Inferior parietal cortex (tissue), 1 donor: ENCODE measurements around the gene TMEM182.

ENCODE experiments used
- DNase-seq: peaks from one replicate; pipeline ENCODE4 v3.0.0-alpha.2; 2016; ENCODE audit errors: extremely low spot score

TMEM182 gene

DNA sequence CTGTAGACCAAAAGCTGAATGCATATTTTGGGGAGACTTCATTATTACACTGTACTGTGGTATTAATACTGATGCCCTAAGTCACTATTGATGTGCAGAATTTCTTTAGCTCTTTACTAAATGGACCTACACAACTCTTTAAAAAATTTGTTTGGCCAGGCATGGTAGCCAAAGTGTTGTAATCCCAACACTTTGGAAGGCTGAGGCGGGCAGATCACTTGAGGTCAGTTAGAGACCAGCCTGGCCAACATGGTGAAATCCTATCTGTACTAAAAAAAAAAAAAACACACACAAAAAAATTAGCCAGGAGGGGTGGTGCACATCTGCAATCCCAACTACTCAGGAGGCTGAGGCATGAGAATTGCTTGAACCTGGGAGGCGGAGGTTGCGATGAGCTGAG is 6.4 kb downstream of the TMEM182 start:
- DNase-seq: no peak

DNA sequence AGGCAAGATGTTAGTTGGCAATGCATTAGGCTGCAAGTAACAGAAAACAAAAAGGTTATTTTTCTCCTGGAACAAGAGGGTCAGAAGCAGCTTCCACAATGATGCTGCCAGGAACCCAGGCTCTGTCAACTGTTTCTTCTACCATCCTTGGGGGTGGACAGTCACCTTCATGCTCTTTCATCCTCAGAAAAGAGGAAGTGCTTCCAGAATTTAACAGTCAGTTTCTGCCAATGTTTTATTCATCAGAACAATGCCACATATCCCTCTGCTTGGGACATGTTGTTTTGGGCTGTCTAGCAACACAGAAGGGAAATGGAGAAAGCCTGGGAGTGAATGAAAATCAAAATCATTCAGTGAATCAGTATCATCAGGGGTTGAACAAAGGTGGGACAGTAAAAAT is 7.1 kb downstream of the TMEM182 start:
- DNase-seq: no peak

GRCh38 chr2:102770506-102770905 is 8.7 kb downstream of the TMEM182 start:
- no peak for DNase-seq

GRCh38 chr2:102771114-102771513 is 9.3 kb downstream of the TMEM182 start:
- no peak for DNase-seq

GRCh38 chr2:102772659-102773058 is 10.8 kb downstream of the TMEM182 start:
- no peak for DNase-seq

GRCh38 chr2:102773149-102773705 is 11.4 kb downstream of the TMEM182 start:
- DNase-seq: no peak

DNA sequence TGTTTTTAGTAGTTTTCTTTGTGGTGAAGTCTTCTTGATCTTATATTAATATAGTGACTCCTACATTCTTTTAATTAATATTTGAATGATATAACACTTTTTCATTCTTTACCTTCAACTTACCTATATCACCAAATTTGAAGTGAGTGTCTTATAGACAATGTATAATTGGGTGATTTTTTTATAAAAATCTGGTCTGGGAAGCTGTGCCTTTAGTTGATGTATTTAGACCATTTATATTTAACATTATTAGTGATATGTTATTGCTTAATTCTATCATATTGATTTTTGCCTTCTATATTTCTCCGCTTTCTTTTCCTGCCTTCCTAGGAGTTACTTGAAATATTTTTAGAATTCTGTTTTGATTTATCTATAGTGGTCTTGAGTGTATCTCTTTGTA is 16.4 kb downstream of the TMEM182 start:
- DNase-seq: no peak

DNA sequence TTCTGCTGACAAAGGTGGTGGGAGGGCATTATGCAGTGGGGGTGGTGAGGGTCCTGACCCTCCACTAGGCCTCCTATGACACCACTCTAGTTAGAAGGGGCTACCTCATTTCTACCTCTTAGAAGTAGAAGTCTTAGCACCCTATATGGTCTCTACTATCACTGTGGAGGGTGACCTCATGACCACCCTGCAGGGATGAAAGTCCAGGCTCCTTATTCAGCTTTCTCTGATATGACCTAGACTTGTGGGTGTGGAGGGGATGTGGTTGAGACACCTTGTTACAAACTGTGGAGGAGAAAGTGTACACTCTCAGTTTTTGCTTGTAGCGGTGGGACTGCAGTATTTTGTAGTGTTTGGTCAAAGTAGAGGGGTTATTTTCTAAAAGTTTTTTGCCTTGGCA is 18.6 kb downstream of the TMEM182 start:
- DNase-seq: no peak

DNA sequence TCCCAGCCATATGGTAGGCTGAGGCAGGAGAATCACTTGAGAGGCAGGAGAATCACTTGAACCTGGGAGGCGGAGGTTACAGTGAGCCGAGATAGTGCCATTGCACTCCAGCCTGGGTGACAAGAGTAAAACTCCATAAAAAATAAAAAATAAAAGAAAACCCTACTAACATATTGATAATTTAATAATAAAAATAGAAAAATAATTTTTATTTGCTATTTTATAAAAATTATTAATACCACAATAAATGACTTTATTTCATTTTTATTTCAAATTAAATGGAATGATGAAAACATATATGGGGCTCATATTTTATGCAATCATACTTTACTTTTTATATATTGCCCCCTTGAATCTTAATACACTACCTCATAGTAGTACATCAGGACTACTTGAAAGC is 20.4 kb downstream of the TMEM182 start:
- DNase-seq: no peak

- DNase-seq: no peak
Observed at GRCh38 chr2:102782933-102783332, 21.1 kb downstream of the TMEM182 start.

- no peak for DNase-seq
Observed at GRCh38 chr2:102783506-102784183, 21.8 kb downstream of the TMEM182 start.

DNA sequence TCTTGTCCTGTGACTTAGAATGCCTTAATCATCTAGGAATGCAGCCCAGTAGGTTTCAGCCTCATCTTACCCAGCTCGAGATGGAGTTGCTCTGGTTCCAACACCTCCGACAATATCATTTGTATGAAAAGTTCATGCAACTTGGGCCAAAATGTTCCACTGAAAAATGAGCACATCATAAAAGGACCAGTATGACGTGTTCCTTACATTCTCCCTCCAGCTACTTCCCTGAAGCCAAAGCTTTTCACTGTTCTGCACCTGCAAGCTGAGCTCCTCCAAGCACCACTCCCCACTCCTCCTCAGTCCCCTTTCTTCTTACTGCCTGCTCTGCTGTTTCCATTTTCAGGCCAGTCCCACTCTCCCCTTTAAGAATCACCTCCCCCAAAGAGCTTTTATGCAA is 23.1 kb downstream of the TMEM182 start:
- DNase-seq: no peak

GRCh38 chr2:102788216-102788884 is 26.5 kb downstream of the TMEM182 start:
- no peak for DNase-seq

GRCh38 chr2:102788885-102789260 is 27.0 kb downstream of the TMEM182 start:
- peak; percentile 18 for DNase-seq

- DNase-seq: peak; percentile 6
Observed at GRCh38 chr2:102789349-102790090, 27.7 kb downstream of the TMEM182 start.

DNA sequence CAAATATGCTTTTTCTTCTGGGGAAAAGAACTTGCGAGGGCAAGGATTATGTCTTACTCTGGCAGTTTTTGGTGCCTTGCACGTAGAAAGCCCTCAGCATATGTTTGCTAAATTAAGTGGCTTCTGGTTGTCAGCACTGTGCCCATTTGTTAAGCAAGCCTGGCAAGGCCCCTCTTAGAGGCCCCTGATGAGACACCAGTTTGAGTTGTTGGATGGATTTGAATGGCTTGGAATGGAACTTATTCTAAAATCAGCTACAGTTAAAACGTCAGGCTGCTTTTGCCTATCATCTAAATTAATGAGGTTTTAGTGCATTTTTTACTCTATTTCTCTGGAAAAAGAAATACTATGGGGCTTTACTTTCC is 28.2 kb downstream of the TMEM182 start:
- DNase-seq: no peak

GRCh38 chr2:102792568-102793208 is 30.9 kb downstream of the TMEM182 start:
- no peak for DNase-seq

- no peak for DNase-seq
Observed at GRCh38 chr2:102795641-102796040, 33.8 kb downstream of the TMEM182 start.

- DNase-seq: no peak
Observed at GRCh38 chr2:102796337-102796736, 34.5 kb downstream of the TMEM182 start.

DNA sequence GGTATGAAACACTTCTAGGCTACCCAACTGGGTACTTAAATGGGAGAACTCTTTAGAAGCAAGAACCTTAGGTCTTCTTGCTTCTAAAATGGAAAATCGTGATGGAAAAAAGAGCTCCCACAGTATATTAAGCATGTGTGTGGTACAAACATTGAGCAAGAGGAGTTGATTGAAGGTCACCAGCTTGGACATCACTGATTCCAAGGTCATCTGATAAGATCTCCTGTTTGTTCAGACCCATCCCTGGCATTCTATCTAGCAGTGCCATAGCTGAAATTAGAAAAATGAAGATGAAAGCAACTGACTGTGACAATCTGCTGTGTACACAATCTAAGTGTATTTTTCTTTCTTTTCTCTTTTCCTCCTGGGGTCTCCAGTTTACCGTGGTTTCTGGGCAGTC is 35.7 kb downstream of the TMEM182 start:
- no peak for DNase-seq

GRCh38 chr2:102798181-102798580 is 36.4 kb downstream of the TMEM182 start:
- no peak for DNase-seq

DNA sequence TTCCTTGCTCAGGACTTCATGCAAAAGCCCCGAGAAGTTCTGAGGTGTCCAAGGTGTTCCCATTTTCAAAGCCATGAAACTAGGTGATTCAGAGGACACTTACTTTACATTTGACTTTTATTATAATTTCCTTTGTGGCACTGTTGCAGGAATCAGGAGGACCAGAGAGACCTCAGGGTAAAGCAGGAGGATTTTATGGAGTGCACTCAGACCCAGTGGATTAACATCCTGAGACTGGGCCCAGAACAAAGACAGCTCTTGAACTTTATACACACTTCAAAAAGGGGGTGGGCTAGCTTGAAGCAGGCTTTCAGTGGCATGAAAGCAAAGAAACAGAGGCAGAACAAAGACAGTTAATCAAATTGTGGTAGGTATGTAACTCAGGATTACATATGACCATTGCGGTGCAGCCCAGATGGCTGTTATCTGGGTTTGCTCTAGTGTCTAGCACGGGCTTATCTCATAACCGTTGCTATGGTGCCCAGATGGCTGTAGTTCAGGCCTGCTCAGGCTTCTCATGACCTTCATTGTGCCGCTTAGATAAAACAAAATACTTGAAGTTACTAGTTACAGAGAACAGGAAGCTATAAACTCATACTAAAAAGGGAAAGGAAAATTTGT is 39.4 kb downstream of the TMEM182 start:
- no peak for DNase-seq
